ENCODE data around the gene AIF1L. TPM values are rescaled to one million over a fixed set of nuclear protein-coding genes. Genes with fewer than 3 reads are reported as not detected.
"Not testable (repeated sequence)": the region's sequence is repeated elsewhere in the genome, so short reads cannot be mapped to it uniquely, and the experiment has no call there.

Gene AIF1L
- total and polyA plus RNA-seq, 2 donors (not counting 1 experiment from before 2014, with no cell fraction given) = 2.3 to 3.3 TPM

DNA sequence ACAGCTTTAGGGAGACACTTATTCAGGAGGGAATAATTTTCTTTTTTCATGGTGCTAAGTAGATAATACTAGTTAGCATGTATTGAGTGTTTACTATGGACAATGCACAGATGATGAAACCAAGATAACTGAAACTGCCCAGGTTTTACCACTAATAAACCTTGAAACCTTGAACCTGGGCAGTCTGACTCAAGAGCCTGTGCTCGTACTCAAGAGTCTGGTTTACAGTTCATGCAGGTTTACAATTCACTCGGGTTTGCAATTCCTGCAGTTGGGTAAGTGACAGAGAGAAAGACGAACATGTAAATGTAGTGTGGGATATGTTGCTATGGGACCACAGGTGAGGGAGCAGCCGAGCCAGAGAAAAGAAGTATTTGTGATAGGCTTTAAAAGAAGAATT lies 57.3 kb downstream of the AIF1L start:
- Histone ChIP-seq H3K36me3 (ENCODE audit: control insufficient read depth, insufficient read depth, low read length) (peaks cover 10% of the 10 kb centered on the region), H3K27me3 (ENCODE audit: control insufficient read depth, insufficient read depth, low read length) (no peaks in the 10 kb centered on the region), H2AFZ (ENCODE audit: low read length) (no peak overlapping the region), H3K4me1 (ENCODE audit: control insufficient read depth, extremely low read depth, insufficient read depth, low read length) (no peaks in the 10 kb centered on the region), H4K20me1 (ENCODE audit: control insufficient read depth, extremely low read depth, insufficient read depth, low read length) (no peaks in the 10 kb centered on the region), H3K27ac (ENCODE audit: insufficient read depth, low read length) (no peak overlapping the region), H3K9ac (ENCODE audit: insufficient read depth, low read length) (no peak overlapping the region), H3K79me2 (ENCODE audit: control insufficient read depth, insufficient read depth, low read length) (no peaks in the 10 kb centered on the region), H3K4me3 (replicated peaks in 1 of 4; ENCODE audit: control extremely low read depth in 1 of 4, insufficient read depth in 1 of 4, low read depth in 3 of 4, low read length in 4 of 4) (no peak overlapping the region), H3K4me2 (ENCODE audit: extremely low read depth, insufficient read depth, low read length) (no peak overlapping the region), H3K9me3 (ENCODE audit: control insufficient read depth, insufficient read depth, low read depth, low read length) (no peaks in the 10 kb centered on the region)
- no peak for DNase-seq (ENCODE audit: low read depth in 2 of 2)
- TF ChIP-seq, protein P1, sequence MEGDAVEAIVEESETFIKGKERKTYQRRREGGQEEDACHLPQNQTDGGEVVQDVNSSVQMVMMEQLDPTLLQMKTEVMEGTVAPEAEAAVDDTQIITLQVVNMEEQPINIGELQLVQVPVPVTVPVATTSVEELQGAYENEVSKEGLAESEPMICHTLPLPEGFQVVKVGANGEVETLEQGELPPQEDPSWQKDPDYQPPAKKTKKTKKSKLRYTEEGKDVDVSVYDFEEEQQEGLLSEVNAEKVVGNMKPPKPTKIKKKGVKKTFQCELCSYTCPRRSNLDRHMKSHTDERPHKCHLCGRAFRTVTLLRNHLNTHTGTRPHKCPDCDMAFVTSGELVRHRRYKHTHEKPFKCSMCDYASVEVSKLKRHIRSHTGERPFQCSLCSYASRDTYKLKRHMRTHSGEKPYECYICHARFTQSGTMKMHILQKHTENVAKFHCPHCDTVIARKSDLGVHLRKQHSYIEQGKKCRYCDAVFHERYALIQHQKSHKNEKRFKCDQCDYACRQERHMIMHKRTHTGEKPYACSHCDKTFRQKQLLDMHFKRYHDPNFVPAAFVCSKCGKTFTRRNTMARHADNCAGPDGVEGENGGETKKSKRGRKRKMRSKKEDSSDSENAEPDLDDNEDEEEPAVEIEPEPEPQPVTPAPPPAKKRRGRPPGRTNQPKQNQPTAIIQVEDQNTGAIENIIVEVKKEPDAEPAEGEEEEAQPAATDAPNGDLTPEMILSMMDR (conservative IDR thresholded peaks at IDR 0.05 in 1 of 2, IDR thresholded peaks at IDR 0.05 in 1 of 2; ENCODE audit: low read depth in 1 of 2, low read length in 2 of 2) = no peak
- no peak for TF ChIP-seq EZH2 (IDR thresholded peaks at IDR 0.05; ENCODE audit: low read length, missing control alignments)

DNA sequence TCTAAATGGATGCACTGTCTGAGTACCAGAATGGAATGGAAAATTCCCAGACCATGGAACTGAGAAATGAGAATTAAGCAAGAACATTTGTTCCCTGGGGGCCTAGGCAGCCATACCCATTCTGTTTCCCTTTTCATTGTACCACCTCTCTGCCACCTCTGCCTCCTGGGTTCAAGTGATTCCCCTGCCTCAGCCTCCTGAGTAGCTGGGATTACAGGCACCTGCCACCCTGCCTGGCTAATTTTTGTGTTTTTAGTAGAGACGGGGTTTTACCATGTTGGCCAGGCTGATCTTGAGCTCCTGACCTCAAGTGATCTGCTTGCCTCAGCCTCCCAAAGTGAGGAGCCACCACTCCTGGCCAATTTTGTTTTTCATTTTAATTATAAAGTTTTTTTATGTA lies 62.3 kb downstream of the AIF1L start:
- not testable (repeated sequence) for H3K27me3 ChIP-seq (ENCODE audit: control insufficient read depth, insufficient read depth, low read length); H2AFZ ChIP-seq (ENCODE audit: low read length); H3K4me2 ChIP-seq (ENCODE audit: extremely low read depth, insufficient read depth, low read length); H3K9me3 ChIP-seq (ENCODE audit: control insufficient read depth, insufficient read depth, low read depth, low read length); H3K9ac ChIP-seq (ENCODE audit: insufficient read depth, low read length); H3K36me3 ChIP-seq (ENCODE audit: control insufficient read depth, insufficient read depth, low read length); H3K79me2 ChIP-seq (ENCODE audit: control insufficient read depth, insufficient read depth, low read length); H3K4me1 ChIP-seq (ENCODE audit: control insufficient read depth, extremely low read depth, insufficient read depth, low read length); H4K20me1 ChIP-seq (ENCODE audit: control insufficient read depth, extremely low read depth, insufficient read depth, low read length); H3K4me3 ChIP-seq (replicated peaks in 1 of 4; ENCODE audit: control extremely low read depth in 1 of 4, insufficient read depth in 1 of 4, low read depth in 3 of 4, low read length in 4 of 4); DNase-seq (ENCODE audit: low read depth in 2 of 2); H3K27ac ChIP-seq (ENCODE audit: insufficient read depth, low read length)

DNA sequence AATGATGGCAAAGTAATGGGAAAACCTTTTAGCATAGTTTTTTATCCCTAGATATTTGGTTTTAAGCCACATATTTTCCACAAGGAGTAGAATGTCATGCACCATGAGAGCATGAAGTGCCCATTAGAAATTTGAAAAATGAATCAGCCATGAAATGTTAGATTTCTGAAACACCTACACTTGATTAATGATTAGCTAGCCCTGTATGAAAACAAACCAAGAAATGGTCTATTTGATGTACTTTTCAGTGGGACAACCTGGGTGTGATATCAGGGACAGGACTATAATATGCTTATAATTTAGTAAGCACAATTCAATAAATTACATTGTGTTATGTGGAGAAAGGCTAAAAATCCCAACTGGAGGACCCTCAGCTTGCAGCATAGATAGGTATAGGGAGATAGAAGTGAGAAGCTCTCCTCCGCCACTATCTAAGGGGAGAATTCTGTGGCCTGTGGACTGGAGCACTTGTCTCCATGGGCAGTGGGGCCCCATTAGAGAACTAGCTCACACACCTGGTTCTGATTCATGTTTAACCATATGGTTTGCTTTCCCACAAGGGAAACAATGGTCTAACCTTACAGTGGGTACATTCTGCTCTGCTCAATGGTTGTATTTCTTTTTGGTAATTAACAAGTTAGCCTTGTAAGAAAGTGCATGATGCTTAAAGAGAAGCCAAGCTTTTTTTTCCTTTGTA lies 64.2 kb downstream of the AIF1L start:
- Histone ChIP-seq H4K20me1 (ENCODE audit: control insufficient read depth, extremely low read depth, insufficient read depth, low read length) (no peaks in the 10 kb centered on the region), H3K4me1 (ENCODE audit: control insufficient read depth, extremely low read depth, insufficient read depth, low read length) (no peaks in the 10 kb centered on the region), H3K4me3 (replicated peaks in 1 of 4; ENCODE audit: control extremely low read depth in 1 of 4, insufficient read depth in 1 of 4, low read depth in 3 of 4, low read length in 4 of 4) (no peak overlapping the region), H3K36me3 (ENCODE audit: control insufficient read depth, insufficient read depth, low read length) (peaks cover 2% of the 10 kb centered on the region), H2AFZ (ENCODE audit: low read length) (no peak overlapping the region), H3K27me3 (ENCODE audit: control insufficient read depth, insufficient read depth, low read length) (no peaks in the 10 kb centered on the region), H3K9ac (ENCODE audit: insufficient read depth, low read length) (no peak overlapping the region), H3K9me3 (ENCODE audit: control insufficient read depth, insufficient read depth, low read depth, low read length) (no peaks in the 10 kb centered on the region), H3K79me2 (ENCODE audit: control insufficient read depth, insufficient read depth, low read length) (no peaks in the 10 kb centered on the region), H3K27ac (ENCODE audit: insufficient read depth, low read length) (no peak overlapping the region), H3K4me2 (ENCODE audit: extremely low read depth, insufficient read depth, low read length) (no peak overlapping the region)
- no peak for DNase-seq (ENCODE audit: low read depth in 2 of 2)
- TF ChIP-seq, protein P1 (conservative IDR thresholded peaks at IDR 0.05 in 1 of 2, IDR thresholded peaks at IDR 0.05 in 1 of 2; ENCODE audit: low read depth in 1 of 2, low read length in 2 of 2) = no peak
- no peak for TF ChIP-seq EZH2 (IDR thresholded peaks at IDR 0.05; ENCODE audit: low read length, missing control alignments)

Data from fibroblast of lung (primary cell).